HepG2 (cell line): Measurements from ENCODE around the gene ZNF48. TPM values are rescaled to one million over a fixed set of nuclear protein-coding genes. Genes with fewer than 3 reads are reported as not detected.

ENCODE experiments used
- ADNP ChIP-seq: sonication (generic); formaldehyde crosslinking; IDR thresholded peaks from 2 replicates; pipeline ENCODE4 v1.4.0; 2020; ENCODE audit warnings: missing genetic modification reagents
- CAMTA2 ChIP-seq: sonication (generic); formaldehyde crosslinking; IDR thresholded peaks from 2 replicates; pipeline ENCODE4 v1.4.0; 2020; ENCODE audit warnings: mild to moderate bottlenecking, missing genetic modification reagents, borderline replicate concordance
- CBFB ChIP-seq: sonication (generic); formaldehyde crosslinking; IDR thresholded peaks from 2 replicates; pipeline ENCODE4 v1.4.0; 2020; ENCODE audit warnings: missing genetic modification reagents
- CCDC6 ChIP-seq: sonication (generic); formaldehyde crosslinking; IDR thresholded peaks from 2 replicates; pipeline ENCODE4 v1.8.1; 2022; ENCODE audit warnings: mild to moderate bottlenecking, missing genetic modification reagents, moderate library complexity
- ELF3 ChIP-seq: IDR thresholded peaks from 2 replicates; pipeline ENCODE4 v1.6.1; 2016; ENCODE audit warnings: missing genetic modification reagents, missing compliant biosample characterization
- FOXJ3 ChIP-seq: sonication (generic); formaldehyde crosslinking; IDR thresholded peaks from 2 replicates; pipeline ENCODE4 v1.4.0; 2020; ENCODE audit warnings: missing genetic modification reagents, mild to moderate bottlenecking, borderline replicate concordance
- IKZF4 ChIP-seq: sonication (generic); formaldehyde crosslinking; IDR thresholded peaks from 2 replicates; pipeline ENCODE4 v1.5.1; 2020; ENCODE audit warnings: borderline replicate concordance, mild to moderate bottlenecking, low read depth, missing genetic modification reagents; ENCODE audit errors: not compliant biosample characterization
- KDM4B ChIP-seq: sonication (generic); formaldehyde crosslinking; IDR thresholded peaks from 2 replicates; pipeline ENCODE4 v1.4.0; 2020; ENCODE audit warnings: missing genetic modification reagents
- MBNL3 ChIP-seq: fragments of 250-450 bp; sonication (Bioruptor Pico); conservative IDR thresholded peaks from 2 replicates; pipeline ENCODE4 v1.8.0; 2022; ENCODE audit warnings: mild to moderate bottlenecking, inconsistent platforms
- NCOR1 ChIP-seq: fragments of 200-600 bp; sonication (generic); IDR thresholded peaks from 2 replicates; pipeline ENCODE4 v1.7.0; 2017; ENCODE audit warnings: antibody characterized with exemption, low read length, borderline replicate concordance
- NPAS2 ChIP-seq: sonication (generic); formaldehyde crosslinking; IDR thresholded peaks from 2 replicates; pipeline ENCODE4 v1.8.0; 2022; ENCODE audit warnings: mild to moderate bottlenecking, missing genetic modification reagents, borderline replicate concordance
- POLR2AphosphoS2 ChIP-seq: IDR thresholded peaks from 2 replicates; pipeline ENCODE4 v1.6.1; 2011; ENCODE audit warnings: low read depth, low read length, improper control_type of control experiment
- PPARG ChIP-seq: conservative IDR thresholded peaks from 2 replicates; pipeline ENCODE4 v1.6.1; 2016; ENCODE audit warnings: missing biosample characterization, missing genetic modification reagents
- SETDB1 ChIP-seq: sonication (generic); formaldehyde crosslinking; IDR thresholded peaks from 2 replicates; pipeline ENCODE4 v1.5.1; 2020; ENCODE audit warnings: missing genetic modification reagents, mild to moderate bottlenecking, borderline replicate concordance
- SKI ChIP-seq: fragments of 450-650 bp; IDR thresholded peaks from one replicate; pipeline ENCODE4 v1.6.1; 2018; ENCODE audit warnings: mild to moderate bottlenecking; ENCODE audit not compliant: partially characterized antibody
- SMAD1 ChIP-seq: sonication (generic); formaldehyde crosslinking; IDR thresholded peaks from 2 replicates; pipeline ENCODE4 v1.4.0; 2020; ENCODE audit warnings: missing genetic modification reagents, low read depth, mild to moderate bottlenecking, borderline replicate concordance
- STAG1 ChIP-seq: sonication (generic); formaldehyde crosslinking; IDR thresholded peaks from 2 replicates; pipeline ENCODE4 v1.4.0; 2020; ENCODE audit warnings: missing genetic modification reagents
- ZBTB20 ChIP-seq: sonication (generic); formaldehyde crosslinking; IDR thresholded peaks from 2 replicates; pipeline ENCODE4 v1.8.1; 2023; ENCODE audit warnings: missing genetic modification reagents, low read depth, mild to moderate bottlenecking, borderline replicate concordance
- ZBTB3 ChIP-seq: sonication (generic); formaldehyde crosslinking; IDR thresholded peaks from 2 replicates; pipeline ENCODE4 v1.4.0; 2020; ENCODE audit warnings: low read depth, mild to moderate bottlenecking, moderate library complexity, missing genetic modification reagents, borderline replicate concordance
- ZNF101 ChIP-seq: sonication (generic); formaldehyde crosslinking; IDR thresholded peaks from 2 replicates; pipeline ENCODE4 v1.4.0; 2020; ENCODE audit warnings: mild to moderate bottlenecking, low read depth, missing genetic modification reagents, borderline replicate concordance
- ZNF121 ChIP-seq: sonication (generic); formaldehyde crosslinking; IDR thresholded peaks from 2 replicates; pipeline ENCODE4 v1.5.0; 2020; ENCODE audit warnings: mild to moderate bottlenecking, missing genetic modification reagents
- ZNF567 ChIP-seq: sonication (generic); formaldehyde crosslinking; IDR thresholded peaks from 2 replicates; pipeline ENCODE4 v1.8.1; 2023; ENCODE audit warnings: mild to moderate bottlenecking, missing genetic modification reagents, borderline replicate concordance
- ZNF570 ChIP-seq: sonication (generic); formaldehyde crosslinking; IDR thresholded peaks from 2 replicates; pipeline ENCODE4 v1.4.0; 2020; ENCODE audit warnings: mild to moderate bottlenecking, missing genetic modification reagents, borderline replicate concordance
- ZNF598 ChIP-seq: sonication (generic); formaldehyde crosslinking; IDR thresholded peaks from 2 replicates; pipeline ENCODE4 v1.5.1; 2020; ENCODE audit warnings: mild to moderate bottlenecking, missing genetic modification reagents, borderline replicate concordance
- ZNF629 ChIP-seq: sonication (generic); formaldehyde crosslinking; conservative IDR thresholded peaks from 2 replicates; pipeline ENCODE4 v1.5.0; 2020; ENCODE audit warnings: missing genetic modification reagents
- ZNF652 ChIP-seq: IDR thresholded peaks from 2 replicates; pipeline ENCODE4 v1.6.1; 2016; ENCODE audit warnings: low read depth, borderline replicate concordance
- ZNF678 ChIP-seq: sonication (generic); formaldehyde crosslinking; IDR thresholded peaks from 2 replicates; pipeline ENCODE4 v1.4.0; 2020; ENCODE audit warnings: mild to moderate bottlenecking, missing genetic modification reagents
- polyA plus RNA-seq, 8 experiments: library from polyadenylated mRNA; depleted of rRNA in 3 of 8; stranded (reverse) in 7 of 8; unstranded in 1 of 8; fragments of >200 nt; fragmentation: Illumina TruSeq in 4 of 8; extraction: Trizol in 4 of 8; gene quantifications; 2 replicates each; pipeline versions ENCODE4 v1.2.1 to v1.2.3, GENCODE V29; 2011 to 2016; ENCODE audit warnings: low read depth in 4 of 8, missing spikeins in 1 of 8, mixed read lengths in 1 of 8; ENCODE audit not compliant: insufficient read depth in 1 of 8
- total RNA-seq, 5 experiments: library from RNA; depleted of rRNA; stranded (reverse); fragments of >200 nt; fragmentation: Illumina TruSeq; extraction: Trizol; gene quantifications; 2 replicates each; pipeline ENCODE4 v1.2.3, GENCODE V29; 2016; ENCODE audit warnings: low read depth in 1 of 5
- TF ChIP-seq, protein P1 (sequence below): sonication (generic); formaldehyde crosslinking; IDR thresholded peaks from 2 replicates; pipeline ENCODE4 v1.5.1; 2020; ENCODE audit warnings: missing genetic modification reagents, mild to moderate bottlenecking, borderline replicate concordance
- TF ChIP-seq, protein P2 (sequence below): sonication (generic); formaldehyde crosslinking; IDR thresholded peaks from 2 replicates; pipeline ENCODE4 v1.8.0; 2022; ENCODE audit warnings: mild to moderate bottlenecking, missing genetic modification reagents, moderate library complexity

Gene ZNF48
- total and polyA plus RNA-seq, 2 of the 13 experiments (the other 11 are each of a cell fraction or from before 2014, with no cell fraction given), result 9.9 to 12.3 TPM

DNA sequence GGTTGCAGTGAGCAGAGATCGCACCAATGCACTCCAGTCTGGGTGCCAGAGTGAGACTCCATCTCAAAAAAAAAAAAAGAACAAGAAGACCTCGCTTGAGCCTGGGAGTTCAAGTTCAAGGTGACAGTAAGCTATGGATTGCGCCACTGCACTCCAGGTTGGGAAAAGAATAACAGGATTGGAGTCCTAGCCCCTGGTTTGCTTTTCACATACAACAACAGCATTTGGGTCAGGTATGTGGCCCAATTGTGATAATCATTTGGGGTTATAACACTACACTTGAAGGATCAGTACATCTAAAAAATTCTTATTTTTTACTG, 53.9 kb downstream of the ZNF48 start (continued):
- peak; percentile 59; the same call in 1 of the 2 replicates for TF ChIP-seq PPARG
- no peak for TF ChIP-seq ZNF567 (CRISPR knock-in tag)
- no peak for TF ChIP-seq ZNF678 (CRISPR knock-in tag)
- TF ChIP-seq ZBTB3 (CRISPR knock-in tag), result peak; percentile 93; the same call in 1 of the 2 replicates
- TF ChIP-seq ZNF101, result no peak
- no peak for TF ChIP-seq CBFB (CRISPR knock-in tag)
- no peak for TF ChIP-seq SMAD1 (CRISPR knock-in tag)
- TF ChIP-seq NPAS2 (CRISPR knock-in tag), result no peak
- TF ChIP-seq NCOR1, result peak; percentile 93
- TF ChIP-seq SKI, result peak; percentile 95
- TF ChIP-seq ADNP (CRISPR knock-in tag), result no peak
- no peak for TF ChIP-seq POLR2AphosphoS2
- TF ChIP-seq, protein P1, sequence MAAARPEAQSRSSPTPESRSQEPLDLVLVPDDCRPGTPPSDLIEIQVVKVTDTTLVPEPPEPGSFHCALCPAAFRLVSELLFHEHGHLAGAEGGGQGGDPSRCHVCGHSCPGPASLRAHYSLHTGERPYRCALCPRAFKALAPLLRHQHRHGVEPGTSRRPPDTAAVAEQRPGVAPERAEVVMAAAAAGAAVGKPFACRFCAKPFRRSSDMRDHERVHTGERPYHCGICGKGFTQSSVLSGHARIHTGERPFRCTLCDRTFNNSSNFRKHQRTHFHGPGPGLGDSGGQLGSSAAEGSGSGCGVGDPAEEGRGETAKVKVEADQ (CRISPR knock-in tag), result no peak
- no peak for TF ChIP-seq ZNF570
- no peak for TF ChIP-seq ZNF121 (CRISPR knock-in tag)
- 0 out of 2 replicates have a peak, but pooled peaks have one; percentile 19 for TF ChIP-seq ELF3
- peak; percentile 26; the same call in 1 of the 2 replicates for TF ChIP-seq ZBTB20 (CRISPR knock-in tag)
- TF ChIP-seq ZNF652 (CRISPR knock-in tag), result no peak
- no peak for TF ChIP-seq MBNL3 (CRISPR knock-in tag)
- TF ChIP-seq CCDC6 (CRISPR knock-in tag), result no peak
- TF ChIP-seq STAG1, result no peak
- no peak for TF ChIP-seq CAMTA2
- TF ChIP-seq SETDB1 (CRISPR knock-in tag), result no peak
- TF ChIP-seq IKZF4 (CRISPR knock-in tag), result no peak
- no peak for TF ChIP-seq FOXJ3 (CRISPR knock-in tag)
- TF ChIP-seq, protein P2, sequence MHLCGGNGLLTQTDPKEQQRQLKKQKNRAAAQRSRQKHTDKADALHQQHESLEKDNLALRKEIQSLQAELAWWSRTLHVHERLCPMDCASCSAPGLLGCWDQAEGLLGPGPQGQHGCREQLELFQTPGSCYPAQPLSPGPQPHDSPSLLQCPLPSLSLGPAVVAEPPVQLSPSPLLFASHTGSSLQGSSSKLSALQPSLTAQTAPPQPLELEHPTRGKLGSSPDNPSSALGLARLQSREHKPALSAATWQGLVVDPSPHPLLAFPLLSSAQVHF (CRISPR knock-in tag), result no peak
- TF ChIP-seq ZNF629 (CRISPR knock-in tag), result no peak
- TF ChIP-seq KDM4B (CRISPR knock-in tag), result 0 out of 2 replicates have a peak, but pooled peaks have one; percentile 18
- TF ChIP-seq ZNF598 (CRISPR knock-in tag), result no peak
